WERI-Rb-1 (cell line): ENCODE measurements around the gene RRAD.

Experiments used
- DNase-seq: peaks from one replicate; pipeline ENCODE4 v3.0.0-alpha.2; 2020
- H3K27ac ChIP-seq: fragments of 250-450 bp; sonication (Bioruptor Pico); 2 replicates; pipeline ENCODE4 v1.5.1; 2020; ENCODE audit warnings: mild to moderate bottlenecking, moderate library complexity
- H3K27me3 ChIP-seq: fragments of 250-450 bp; sonication (Bioruptor Pico); 2 replicates; pipeline ENCODE4 v1.5.1; 2021; ENCODE audit warnings: mild to moderate bottlenecking, low read depth, moderate library complexity; ENCODE audit not compliant: insufficient read depth, severe bottlenecking
- H3K36me3 ChIP-seq: fragments of 250-450 bp; sonication (Bioruptor Pico); 2 replicates; pipeline ENCODE4 v1.5.1; 2020; ENCODE audit warnings: mild to moderate bottlenecking, moderate library complexity
- H3K4me3 ChIP-seq: 2 replicates; pipeline ENCODE4 v1.5.1; 2011; ENCODE audit warnings: low read depth, mild to moderate bottlenecking, control low read depth, low read length
- H3K9me3 ChIP-seq: fragments of 250-450 bp; sonication (Bioruptor Pico); 2 replicates; pipeline ENCODE4 v1.5.1; 2021; ENCODE audit warnings: mild to moderate bottlenecking, moderate library complexity; ENCODE audit not compliant: severe bottlenecking
- TF ChIP-seq, protein P1 (sequence below): IDR thresholded peaks from 2 replicates; pipeline ENCODE4 v1.5.1; 2011; ENCODE audit warnings: low read depth, mild to moderate bottlenecking, control low read depth, inconsistent platforms, low read length

Gene RRAD

DNA sequence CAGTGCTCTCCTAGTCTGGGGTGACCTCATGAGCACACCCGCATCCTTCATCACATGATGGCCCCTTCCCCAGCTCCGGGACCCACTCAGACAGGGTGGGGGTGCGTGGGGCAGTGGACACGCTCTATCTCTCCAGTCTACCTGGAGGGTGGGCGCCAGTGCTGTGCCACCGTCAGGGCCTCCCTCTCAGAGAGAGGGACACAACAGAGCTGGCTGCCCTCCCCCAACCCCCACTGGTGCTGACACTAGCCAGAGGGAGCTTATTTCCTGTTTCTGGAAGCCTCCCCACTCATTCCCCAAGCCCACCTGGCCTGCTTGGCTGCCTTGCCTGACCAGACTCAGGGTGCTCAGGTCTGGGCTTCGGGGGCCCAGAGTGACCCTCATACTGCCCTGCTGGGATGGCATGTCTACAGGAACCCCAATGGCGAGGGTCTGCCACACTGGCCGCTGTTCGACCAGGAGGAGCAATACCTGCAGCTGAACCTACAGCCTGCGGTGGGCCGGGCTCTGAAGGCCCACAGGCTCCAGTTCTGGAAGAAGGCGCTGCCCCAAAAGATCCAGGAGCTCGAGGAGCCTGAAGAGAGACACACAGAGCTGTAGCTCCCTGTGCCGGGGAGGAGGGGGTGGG is 18.2 kb upstream of the RRAD start:
- H3K4me3 ChIP-seq, result no peak overlapping the region
- peaks cover 50% of the 10 kb centered on the region for H3K36me3 ChIP-seq
- TF ChIP-seq, protein P1, sequence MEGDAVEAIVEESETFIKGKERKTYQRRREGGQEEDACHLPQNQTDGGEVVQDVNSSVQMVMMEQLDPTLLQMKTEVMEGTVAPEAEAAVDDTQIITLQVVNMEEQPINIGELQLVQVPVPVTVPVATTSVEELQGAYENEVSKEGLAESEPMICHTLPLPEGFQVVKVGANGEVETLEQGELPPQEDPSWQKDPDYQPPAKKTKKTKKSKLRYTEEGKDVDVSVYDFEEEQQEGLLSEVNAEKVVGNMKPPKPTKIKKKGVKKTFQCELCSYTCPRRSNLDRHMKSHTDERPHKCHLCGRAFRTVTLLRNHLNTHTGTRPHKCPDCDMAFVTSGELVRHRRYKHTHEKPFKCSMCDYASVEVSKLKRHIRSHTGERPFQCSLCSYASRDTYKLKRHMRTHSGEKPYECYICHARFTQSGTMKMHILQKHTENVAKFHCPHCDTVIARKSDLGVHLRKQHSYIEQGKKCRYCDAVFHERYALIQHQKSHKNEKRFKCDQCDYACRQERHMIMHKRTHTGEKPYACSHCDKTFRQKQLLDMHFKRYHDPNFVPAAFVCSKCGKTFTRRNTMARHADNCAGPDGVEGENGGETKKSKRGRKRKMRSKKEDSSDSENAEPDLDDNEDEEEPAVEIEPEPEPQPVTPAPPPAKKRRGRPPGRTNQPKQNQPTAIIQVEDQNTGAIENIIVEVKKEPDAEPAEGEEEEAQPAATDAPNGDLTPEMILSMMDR, result no peak

DNA sequence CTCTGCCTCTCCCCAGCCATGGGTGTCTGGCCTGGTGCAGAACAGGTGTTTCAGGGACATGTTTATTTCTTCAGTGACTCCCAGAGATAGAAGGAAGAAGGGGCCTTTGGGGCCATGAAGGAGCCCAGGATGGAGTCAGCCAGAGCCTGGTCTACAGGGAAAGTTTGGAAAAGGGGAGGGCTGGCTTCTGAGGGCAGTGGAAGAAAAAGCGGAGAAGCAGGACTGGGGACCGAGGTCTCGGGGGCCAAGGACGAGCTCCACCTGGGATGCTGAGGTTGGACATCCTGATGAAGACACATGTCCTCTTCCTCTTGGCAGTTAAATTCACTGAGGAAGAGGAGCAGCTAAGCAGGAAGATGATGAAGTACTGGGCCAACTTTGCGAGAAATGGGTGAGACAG is 17.6 kb upstream of the RRAD start:
- Histone ChIP-seq H3K9me3 (no peaks in the 10 kb centered on the region), H3K4me3 (no peak overlapping the region), H3K27me3 (no peaks in the 10 kb centered on the region), H3K36me3 (peaks cover 53% of the 10 kb centered on the region), H3K27ac (no peak overlapping the region)
- DNase-seq, result no peak
- TF ChIP-seq, protein P1, result no peak

More for the DNA sequence above, 18.2 kb upstream of the RRAD start:
- no peak overlapping the region for H3K27ac ChIP-seq
- H3K27me3 ChIP-seq, result no peaks in the 10 kb centered on the region
- no peaks in the 10 kb centered on the region for H3K9me3 ChIP-seq
- no peak for DNase-seq

DNA sequence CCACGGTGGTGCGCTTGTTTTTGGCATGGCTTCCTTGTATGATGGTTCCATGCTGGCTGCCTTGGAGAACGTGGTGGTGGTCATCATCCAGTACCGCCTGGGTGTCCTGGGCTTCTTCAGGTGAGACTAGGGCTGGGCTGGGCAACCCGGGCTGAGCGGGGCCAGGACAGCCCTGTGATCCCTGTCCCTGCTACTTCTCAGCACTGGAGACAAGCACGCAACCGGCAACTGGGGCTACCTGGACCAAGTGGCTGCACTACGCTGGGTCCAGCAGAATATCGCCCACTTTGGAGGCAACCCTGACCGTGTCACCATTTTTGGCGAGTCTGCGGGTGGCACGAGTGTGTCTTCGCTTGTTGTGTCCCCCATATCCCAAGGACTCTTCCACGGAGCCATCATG is 14.9 kb upstream of the RRAD start:
- Histone ChIP-seq H3K4me3 (no peak overlapping the region), H3K9me3 (no peaks in the 10 kb centered on the region), H3K36me3 (peaks cover 64% of the 10 kb centered on the region), H3K27ac (no peak overlapping the region), H3K27me3 (no peaks in the 10 kb centered on the region)
- DNase-seq, result no peak
- TF ChIP-seq, protein P1, result no peak

DNA sequence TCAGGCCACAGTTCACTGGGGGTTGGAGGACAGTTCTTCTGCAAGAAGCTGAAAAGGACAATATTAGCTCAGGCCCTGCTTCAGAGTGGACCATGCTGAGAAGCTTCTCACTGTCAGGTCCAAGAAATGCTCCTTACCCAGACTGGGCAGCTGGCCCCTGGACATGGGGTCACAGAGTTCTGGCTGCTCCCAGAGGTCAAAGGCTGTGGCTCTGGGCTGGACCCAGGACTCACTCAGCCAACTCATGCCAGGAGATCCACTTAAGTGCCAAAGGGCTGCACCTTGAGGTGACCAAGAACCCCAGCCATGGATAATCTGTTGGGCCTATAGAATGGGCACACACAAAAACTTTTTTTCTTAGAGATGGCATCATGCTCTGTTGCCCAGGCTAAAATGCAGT is 14.0 kb upstream of the RRAD start:
- H3K9me3 ChIP-seq, result no peaks in the 10 kb centered on the region
- H3K27ac ChIP-seq, result no peak overlapping the region
- H3K36me3 ChIP-seq, result peaks cover 64% of the 10 kb centered on the region
- TF ChIP-seq, protein P1, result no peak
- DNase-seq, result no peak
- no peak overlapping the region for H3K4me3 ChIP-seq
- H3K27me3 ChIP-seq, result no peaks in the 10 kb centered on the region

DNA sequence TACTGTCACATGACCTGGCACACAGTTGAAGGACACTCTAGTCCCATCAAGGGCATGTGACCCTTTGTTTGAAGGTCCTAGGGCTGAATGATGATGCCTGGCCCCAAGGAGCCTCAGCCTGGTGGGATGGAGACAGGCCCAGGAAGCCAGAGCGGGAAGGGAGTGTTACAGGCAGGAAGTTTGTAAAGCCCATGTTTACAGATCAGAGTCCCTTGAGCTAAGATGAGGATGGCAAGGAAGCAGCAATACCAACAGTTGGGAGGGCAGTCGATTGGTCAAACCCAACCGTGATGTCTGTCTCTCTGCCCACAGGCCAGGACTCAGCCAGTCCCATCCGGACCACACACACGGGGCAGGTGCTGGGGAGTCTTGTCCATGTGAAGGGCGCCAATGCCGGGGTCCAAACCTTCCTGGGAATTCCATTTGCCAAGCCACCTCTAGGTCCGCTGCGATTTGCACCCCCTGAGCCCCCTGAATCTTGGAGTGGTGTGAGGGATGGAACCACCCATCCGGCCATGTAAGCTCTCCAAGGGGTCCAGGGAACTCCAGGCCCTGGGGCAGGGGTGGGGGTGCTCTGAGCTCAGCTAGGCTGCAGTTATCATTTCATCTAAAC is 12.5 kb upstream of the RRAD start:
- Histone ChIP-seq H3K9me3 (no peaks in the 10 kb centered on the region), H3K36me3 (peaks cover 57% of the 10 kb centered on the region), H3K27me3 (no peaks in the 10 kb centered on the region), H3K4me3 (no peak overlapping the region), H3K27ac (no peak overlapping the region)
- TF ChIP-seq, protein P1, result no peak
- DNase-seq, result no peak
